Parathyroid adenoma (tissue), 2 donors: Measurements from ENCODE around the gene SLC30A9.
A peak's percentile ranks its signal among the peaks of the same experiment; 100 is the strongest.

Experiments
- H2AFZ ChIP-seq: fragments of 300-600 bp; sonication (generic); one replicate; pipeline ENCODE4 v1.7.0; 2017; ENCODE audit warnings: antibody characterized with exemption, mild to moderate bottlenecking
- H3K27ac ChIP-seq: fragments of 300-600 bp; sonication (generic); one replicate; pipeline ENCODE4 v1.7.0; 2017
- H3K27me3 ChIP-seq: fragments of 300-600 bp; sonication (generic); one replicate; pipeline ENCODE4 v1.7.0; 2017; ENCODE audit warnings: low read length; ENCODE audit not compliant: control insufficient read depth, insufficient read depth
- H3K36me3 ChIP-seq: fragments of 300-600 bp; sonication (generic); one replicate; pipeline ENCODE4 v1.7.0; 2017; ENCODE audit warnings: low read length; ENCODE audit not compliant: control insufficient read depth, insufficient read depth
- H3K4me1 ChIP-seq: fragments of 300-600 bp; sonication (generic); one replicate; pipeline ENCODE4 v1.7.0; 2017; ENCODE audit warnings: control low read depth
- H3K4me2 ChIP-seq: fragments of 300-600 bp; sonication (generic); one replicate; pipeline ENCODE4 v1.7.0; 2017; ENCODE audit warnings: low read length
- H3K4me3 ChIP-seq: fragments of 300-600 bp; sonication (generic); one replicate; pipeline ENCODE4 v1.7.0; 2017; ENCODE audit warnings: low read depth, low read length
- H3K79me2 ChIP-seq: fragments of 300-600 bp; sonication (generic); one replicate; pipeline ENCODE4 v1.7.0; 2017; ENCODE audit warnings: control low read depth
- H3K9ac ChIP-seq: fragments of 300-600 bp; sonication (generic); one replicate; pipeline ENCODE4 v1.7.0; 2017; ENCODE audit warnings: mild to moderate bottlenecking
- H3K9me3 ChIP-seq: fragments of 300-600 bp; sonication (generic); one replicate; pipeline ENCODE4 v1.7.0; 2017; ENCODE audit warnings: low read length; ENCODE audit not compliant: control insufficient read depth
- TF ChIP-seq, protein P1 (sequence below): fragments of 300-600 bp; sonication (generic); IDR thresholded peaks from one replicate; pipeline ENCODE4 v1.7.0; 2017; ENCODE audit warnings: antibody characterized with exemption, mild to moderate bottlenecking
- donor health status: primary hyperparathyroidism.

Gene SLC30A9

DNA sequence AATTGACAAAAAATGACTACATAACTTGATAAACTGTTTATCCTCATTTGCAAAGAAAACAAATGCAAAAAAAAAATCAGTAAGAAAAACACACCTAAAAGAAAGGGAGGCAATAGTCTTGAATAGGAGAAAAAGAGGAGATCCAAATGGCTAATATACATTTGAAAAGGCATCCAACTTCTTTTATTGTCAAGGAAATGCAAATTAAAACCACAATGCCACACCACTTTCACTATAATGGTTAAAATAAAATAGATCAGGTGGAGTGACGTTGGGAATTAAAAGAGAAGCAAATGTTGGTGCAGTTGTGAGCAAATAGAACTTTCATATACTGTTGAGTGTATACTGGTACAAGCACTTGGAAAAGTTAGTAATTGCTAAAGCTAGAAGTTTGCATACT is 5.2 kb upstream of the SLC30A9 start:
- no peak overlapping the region for H3K4me2 ChIP-seq
- H3K4me1 ChIP-seq = no peaks in the 10 kb centered on the region
- no peaks in the 10 kb centered on the region for H3K9me3 ChIP-seq
- peaks cover 5% of the 10 kb centered on the region for H3K79me2 ChIP-seq
- no peak overlapping the region for H3K27ac ChIP-seq
- no peak overlapping the region for H2AFZ ChIP-seq
- no peaks in the 10 kb centered on the region for H3K36me3 ChIP-seq
- H3K4me3 ChIP-seq = no peak overlapping the region
- H3K9ac ChIP-seq = no peak overlapping the region
- TF ChIP-seq, protein P1, sequence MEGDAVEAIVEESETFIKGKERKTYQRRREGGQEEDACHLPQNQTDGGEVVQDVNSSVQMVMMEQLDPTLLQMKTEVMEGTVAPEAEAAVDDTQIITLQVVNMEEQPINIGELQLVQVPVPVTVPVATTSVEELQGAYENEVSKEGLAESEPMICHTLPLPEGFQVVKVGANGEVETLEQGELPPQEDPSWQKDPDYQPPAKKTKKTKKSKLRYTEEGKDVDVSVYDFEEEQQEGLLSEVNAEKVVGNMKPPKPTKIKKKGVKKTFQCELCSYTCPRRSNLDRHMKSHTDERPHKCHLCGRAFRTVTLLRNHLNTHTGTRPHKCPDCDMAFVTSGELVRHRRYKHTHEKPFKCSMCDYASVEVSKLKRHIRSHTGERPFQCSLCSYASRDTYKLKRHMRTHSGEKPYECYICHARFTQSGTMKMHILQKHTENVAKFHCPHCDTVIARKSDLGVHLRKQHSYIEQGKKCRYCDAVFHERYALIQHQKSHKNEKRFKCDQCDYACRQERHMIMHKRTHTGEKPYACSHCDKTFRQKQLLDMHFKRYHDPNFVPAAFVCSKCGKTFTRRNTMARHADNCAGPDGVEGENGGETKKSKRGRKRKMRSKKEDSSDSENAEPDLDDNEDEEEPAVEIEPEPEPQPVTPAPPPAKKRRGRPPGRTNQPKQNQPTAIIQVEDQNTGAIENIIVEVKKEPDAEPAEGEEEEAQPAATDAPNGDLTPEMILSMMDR = no peak
- H3K27me3 ChIP-seq = no peaks in the 10 kb centered on the region

DNA sequence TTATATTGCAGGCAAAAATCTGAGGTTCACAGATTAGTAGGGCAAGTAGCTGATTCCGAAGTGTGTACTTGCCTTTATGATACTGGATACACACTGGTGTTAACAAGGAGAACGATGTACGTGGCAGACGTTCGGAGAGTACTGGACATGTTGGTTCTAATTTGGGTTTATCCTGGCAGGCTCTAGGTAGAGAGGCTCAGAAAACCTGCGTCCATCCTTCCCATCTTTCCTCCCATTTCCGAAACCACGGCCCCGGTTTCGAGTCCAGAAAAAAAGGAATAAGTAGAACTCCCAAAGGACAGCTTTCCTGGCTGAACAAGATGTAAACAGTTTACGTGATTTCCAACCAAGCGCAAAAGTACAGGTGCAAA is 351 bp upstream of the SLC30A9 start:
- TF ChIP-seq, protein P1 = no peak
- Histone ChIP-seq H3K79me2 (peaks cover 13% of the 10 kb centered on the region), H3K4me1 (peaks cover 5% of the 10 kb centered on the region), H3K9ac (no peak overlapping the region), H2AFZ (peak overlapping the region; percentile 81), H3K27me3 (no peaks in the 10 kb centered on the region), H3K4me3 (peak overlapping the region; percentile 64), H3K4me2 (peak overlapping the region; percentile 68), H3K9me3 (no peaks in the 10 kb centered on the region), H3K27ac (peak overlapping the region; percentile 76), H3K36me3 (no peaks in the 10 kb centered on the region)

DNA sequence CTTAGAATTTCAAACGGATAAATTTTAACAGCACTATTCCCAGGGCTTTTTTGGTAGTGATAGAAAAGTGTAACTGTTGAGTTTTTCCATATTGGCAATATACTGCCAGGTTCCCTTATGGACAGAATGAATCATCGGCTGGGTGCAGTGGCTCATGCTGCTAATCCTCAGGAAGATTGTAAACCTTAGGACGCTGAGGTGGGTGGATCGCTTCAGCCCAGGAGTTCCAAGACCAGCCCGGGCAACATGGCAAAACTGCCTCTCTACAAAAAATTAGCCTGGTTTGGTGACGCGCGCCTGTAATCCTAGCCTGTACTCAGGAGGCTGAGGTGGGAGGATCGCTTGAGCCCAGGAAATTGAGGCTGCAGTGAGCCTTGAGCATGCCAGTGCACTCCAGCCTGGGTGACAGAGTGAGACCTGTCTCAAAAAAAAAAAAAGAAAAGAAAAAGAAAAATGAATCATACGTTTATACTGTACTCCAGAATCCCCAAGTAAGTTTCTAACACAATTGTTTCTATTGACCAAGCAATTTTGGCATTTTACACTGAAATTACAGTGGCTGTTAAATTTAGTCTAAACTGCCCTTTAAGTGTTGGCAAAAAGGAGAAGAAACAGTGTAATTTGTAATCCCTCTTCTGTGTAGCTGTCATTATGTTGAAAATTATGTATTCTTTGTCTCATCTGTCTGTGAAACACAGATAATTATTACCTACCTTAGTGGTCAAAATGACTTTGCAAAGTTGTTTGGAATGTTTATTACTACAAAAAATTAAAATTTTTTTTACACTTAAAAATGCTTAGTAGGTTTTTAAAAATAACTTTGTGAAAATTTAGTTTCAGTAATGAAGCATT is 1.8 kb downstream of the SLC30A9 start:
- no peak overlapping the region for H3K27ac ChIP-seq
- peaks cover 13% of the 10 kb centered on the region for H3K79me2 ChIP-seq
- peaks cover 5% of the 10 kb centered on the region for H3K4me1 ChIP-seq
- peak overlapping the region; percentile 68 for H3K4me2 ChIP-seq
- TF ChIP-seq, protein P1 = no peak
- no peak overlapping the region for H2AFZ ChIP-seq
- H3K9ac ChIP-seq = no peak overlapping the region
- H3K36me3 ChIP-seq = no peaks in the 10 kb centered on the region
- no peak overlapping the region for H3K4me3 ChIP-seq
- no peaks in the 10 kb centered on the region for H3K27me3 ChIP-seq
- H3K9me3 ChIP-seq = no peaks in the 10 kb centered on the region

DNA sequence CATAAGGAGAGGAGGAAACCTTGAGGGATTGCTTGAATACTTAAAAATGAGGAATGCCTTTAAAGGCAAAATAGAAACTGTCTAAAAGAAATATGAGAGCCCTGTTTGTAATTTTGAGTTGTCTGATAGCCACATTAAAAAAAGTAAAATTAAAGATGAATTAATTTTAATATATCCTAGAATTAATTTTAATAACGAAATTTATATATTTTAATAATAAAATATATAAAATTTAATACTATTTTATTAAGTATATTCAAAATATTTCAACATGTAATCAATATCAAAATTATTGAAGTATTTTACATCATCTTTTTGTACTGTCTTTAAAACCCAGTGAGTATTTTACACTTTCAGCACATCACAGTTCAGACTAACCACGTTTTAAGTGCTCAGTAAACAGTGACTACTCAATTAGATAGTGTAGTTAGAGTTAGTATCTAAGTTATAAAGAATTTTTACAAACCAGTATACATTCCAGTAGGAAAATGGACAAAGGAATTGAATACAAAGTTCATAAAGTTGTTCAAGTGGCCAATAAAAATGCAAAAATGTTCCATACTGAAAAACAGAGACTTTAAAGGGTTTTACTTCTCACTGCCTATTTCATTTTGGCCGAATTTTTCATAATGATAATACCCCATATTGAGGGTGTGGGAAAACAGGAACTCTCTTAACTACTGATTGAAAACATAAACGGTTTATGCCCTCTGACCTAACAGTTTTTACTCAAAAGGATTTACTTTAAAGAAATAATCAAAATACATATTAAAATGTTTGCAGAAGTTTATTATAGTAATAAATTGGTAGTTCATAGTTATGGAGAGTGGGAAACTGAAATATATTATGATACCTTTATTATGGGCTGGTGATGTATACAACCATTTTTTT is 2.9 kb downstream of the SLC30A9 start:
- Histone ChIP-seq H3K27ac (no peak overlapping the region), H3K4me3 (no peak overlapping the region), H3K27me3 (no peaks in the 10 kb centered on the region), H3K36me3 (no peaks in the 10 kb centered on the region), H3K9me3 (no peaks in the 10 kb centered on the region), H3K9ac (no peak overlapping the region), H2AFZ (no peak overlapping the region), H3K79me2 (peaks cover 13% of the 10 kb centered on the region), H3K4me2 (no peak overlapping the region), H3K4me1 (peaks cover 5% of the 10 kb centered on the region)
- TF ChIP-seq, protein P1 = no peak
